Endodermal cell (in vitro differentiated cells): ENCODE data around the gene ADORA3. TPM values are rescaled to one million over a fixed set of nuclear protein-coding genes. Genes with fewer than 3 reads are reported as not detected.

Source experiments
- DNase-seq: peaks from one replicate; pipeline ENCODE4 v3.0.0-alpha.2; 2017
- H3K27ac ChIP-seq: 2 replicates; pipeline ENCODE4 v1.5.1; 2013; ENCODE audit warnings: mild to moderate bottlenecking, low read depth, low read length, moderate library complexity
- H3K27me3 ChIP-seq: 2 replicates; pipeline ENCODE4 v1.6.1; 2013; ENCODE audit warnings: mild to moderate bottlenecking, low read length, moderate library complexity; ENCODE audit not compliant: insufficient read depth, control insufficient read depth, poor library complexity, severe bottlenecking
- H3K36me3 ChIP-seq: 2 replicates; pipeline ENCODE4 v1.7.0; 2013; ENCODE audit warnings: mild to moderate bottlenecking, low read length, moderate library complexity; ENCODE audit not compliant: control insufficient read depth, insufficient read depth
- H3K4me1 ChIP-seq: one replicate; pipeline ENCODE4 v1.7.0; 2013; ENCODE audit warnings: low read length; ENCODE audit not compliant: control insufficient read depth, insufficient read depth
- H3K4me3 ChIP-seq: 2 replicates; pipeline ENCODE4 v1.5.1; 2013; ENCODE audit warnings: mild to moderate bottlenecking, low read length, moderate library complexity
- H3K9ac ChIP-seq: 2 replicates; pipeline ENCODE4 v1.6.1; 2013; ENCODE audit warnings: mild to moderate bottlenecking, low read length, moderate library complexity; ENCODE audit not compliant: poor library complexity, severe bottlenecking; ENCODE audit errors: extremely low read depth
- H3K9me3 ChIP-seq: 2 replicates; pipeline ENCODE4 v1.6.1; 2013; ENCODE audit warnings: mild to moderate bottlenecking, low read length, moderate library complexity; ENCODE audit not compliant: control insufficient read depth
- H3K27ac Mint-ChIP-seq: 2 replicates; pipeline ENCODE4 v1.8.0; 2020; ENCODE audit warnings: mixed read lengths
- H3K27me3 Mint-ChIP-seq: 2 replicates; pipeline ENCODE4 v1.8.0; 2021; ENCODE audit warnings: mild to moderate bottlenecking, mixed read lengths; ENCODE audit not compliant: insufficient read depth
- H3K36me3 Mint-ChIP-seq: 2 replicates; pipeline ENCODE4 v1.8.0; 2020; ENCODE audit warnings: low read depth, mixed read lengths
- H3K4me1 Mint-ChIP-seq: 2 replicates; pipeline ENCODE4 v1.8.0; 2020; ENCODE audit warnings: mixed read lengths
- H3K4me3 Mint-ChIP-seq: 2 replicates; pipeline ENCODE4 v1.8.0; 2020; ENCODE audit warnings: mild to moderate bottlenecking, moderate library complexity, mixed read lengths
- H3K9me3 Mint-ChIP-seq: 2 replicates; pipeline ENCODE4 v1.8.0; 2020; ENCODE audit warnings: mild to moderate bottlenecking, mixed read lengths
- WGBS, 2 experiments: methylation state at CpG; one replicate each; pipeline versions ENCODE4 v1.1.5 to v1.1.7; 2013; ENCODE audit warnings: missing lambda C conversion rate in 2 of 2, mixed read lengths in 1 of 2; ENCODE audit not compliant: insufficient coverage in 1 of 2, insufficient read length in 1 of 2; 5-methylcytosine and 5-hydroxymethylcytosine counted together
- total RNA-seq, 2 donors: library from RNA; stranded (reverse); fragmentation: NEBNext Ultra II Directional in 1 of 2; extraction: Animal tissue kit (Norgen Biotek cat#: 25700) in 1 of 2; gene quantifications; 2 replicates in 1 of 2; 3 replicates in 1 of 2; pipeline ENCODE4 v1.2.1, GENCODE V29; 2021
- TF ChIP-seq, protein P1 (sequence below): fragments of 200-600 bp; sonication (generic); conservative IDR thresholded peaks from 2 replicates; pipeline ENCODE4 v1.5.0; 2021; ENCODE audit warnings: antibody characterized with exemption, mild to moderate bottlenecking

ADORA3 gene
- total RNA-seq, 2 donors from 2014 or later = not detected

DNA sequence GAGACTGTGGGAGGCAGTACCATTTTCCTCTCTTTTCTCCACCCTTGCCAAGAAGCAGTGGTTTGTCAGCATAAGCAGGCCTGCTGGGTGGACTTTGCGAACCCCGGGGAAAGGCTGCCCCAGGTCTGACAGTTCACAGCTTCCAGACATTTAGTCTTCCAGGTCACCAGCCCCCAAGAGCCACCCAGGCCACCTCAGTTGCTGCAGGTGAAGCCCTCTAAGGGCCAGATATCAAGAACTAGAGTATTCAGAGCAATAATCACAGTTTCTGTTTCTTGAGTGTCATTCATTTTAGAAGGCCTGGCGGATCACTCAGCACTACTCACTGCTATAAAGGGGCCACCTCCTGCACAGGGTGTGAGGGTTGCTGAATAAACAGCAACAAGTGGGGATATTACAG is 9.5 kb upstream of the ADORA3 start:
- H3K4me3 Mint-ChIP-seq = no peak overlapping the region
- H3K27me3 Mint-ChIP-seq = peaks cover 23% of the 10 kb centered on the region
- Histone ChIP-seq H3K4me3 (no peak overlapping the region), H3K27me3 (peaks cover 7% of the 10 kb centered on the region), H3K27ac (no peak overlapping the region), H3K36me3 (no peaks in the 10 kb centered on the region), H3K9ac (no peak overlapping the region), H3K4me1 (peaks cover 5% of the 10 kb centered on the region), H3K9me3 (no peaks in the 10 kb centered on the region)
- no peaks in the 10 kb centered on the region for H3K9me3 Mint-ChIP-seq
- H3K4me1 Mint-ChIP-seq = peaks cover 14% of the 10 kb centered on the region
- no peaks in the 10 kb centered on the region for H3K36me3 Mint-ChIP-seq
- TF ChIP-seq, protein P1, sequence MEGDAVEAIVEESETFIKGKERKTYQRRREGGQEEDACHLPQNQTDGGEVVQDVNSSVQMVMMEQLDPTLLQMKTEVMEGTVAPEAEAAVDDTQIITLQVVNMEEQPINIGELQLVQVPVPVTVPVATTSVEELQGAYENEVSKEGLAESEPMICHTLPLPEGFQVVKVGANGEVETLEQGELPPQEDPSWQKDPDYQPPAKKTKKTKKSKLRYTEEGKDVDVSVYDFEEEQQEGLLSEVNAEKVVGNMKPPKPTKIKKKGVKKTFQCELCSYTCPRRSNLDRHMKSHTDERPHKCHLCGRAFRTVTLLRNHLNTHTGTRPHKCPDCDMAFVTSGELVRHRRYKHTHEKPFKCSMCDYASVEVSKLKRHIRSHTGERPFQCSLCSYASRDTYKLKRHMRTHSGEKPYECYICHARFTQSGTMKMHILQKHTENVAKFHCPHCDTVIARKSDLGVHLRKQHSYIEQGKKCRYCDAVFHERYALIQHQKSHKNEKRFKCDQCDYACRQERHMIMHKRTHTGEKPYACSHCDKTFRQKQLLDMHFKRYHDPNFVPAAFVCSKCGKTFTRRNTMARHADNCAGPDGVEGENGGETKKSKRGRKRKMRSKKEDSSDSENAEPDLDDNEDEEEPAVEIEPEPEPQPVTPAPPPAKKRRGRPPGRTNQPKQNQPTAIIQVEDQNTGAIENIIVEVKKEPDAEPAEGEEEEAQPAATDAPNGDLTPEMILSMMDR = no peak
- WGBS, 2 experiments = 97 to 100% methylated on average over 1 to 3 of the region's 3 CpGs
- no peak for DNase-seq
- no peak overlapping the region for H3K27ac Mint-ChIP-seq

GRCh38 chr1:111512132-111512889 is 8.9 kb upstream of the ADORA3 start:
- Histone ChIP-seq H3K4me3 (no peak overlapping the region), H3K36me3 (no peaks in the 10 kb centered on the region), H3K9me3 (no peaks in the 10 kb centered on the region), H3K4me1 (peaks cover 8% of the 10 kb centered on the region), H3K27ac (no peak overlapping the region), H3K9ac (no peak overlapping the region), H3K27me3 (peaks cover 7% of the 10 kb centered on the region)
- H3K4me1 Mint-ChIP-seq = peaks cover 18% of the 10 kb centered on the region
- H3K9me3 Mint-ChIP-seq = no peaks in the 10 kb centered on the region
- TF ChIP-seq, protein P1 = no peak
- no peak overlapping the region for H3K27ac Mint-ChIP-seq
- WGBS, 2 experiments = 89 to 100% methylated on average over 4 to 5 of the region's 5 CpGs
- DNase-seq = no peak
- H3K27me3 Mint-ChIP-seq = peaks cover 23% of the 10 kb centered on the region
- no peaks in the 10 kb centered on the region for H3K36me3 Mint-ChIP-seq
- no peak overlapping the region for H3K4me3 Mint-ChIP-seq

GRCh38 chr1:111511370-111511769 is 7.9 kb upstream of the ADORA3 start:
- Histone ChIP-seq H3K36me3 (no peaks in the 10 kb centered on the region), H3K4me1 (peaks cover 11% of the 10 kb centered on the region), H3K27ac (no peak overlapping the region), H3K4me3 (no peak overlapping the region), H3K27me3 (peaks cover 7% of the 10 kb centered on the region), H3K9me3 (no peaks in the 10 kb centered on the region), H3K9ac (no peak overlapping the region)
- Mint-ChIP-seq H3K4me3 (no peak overlapping the region), H3K4me1 (peaks cover 14% of the 10 kb centered on the region), H3K9me3 (no peaks in the 10 kb centered on the region), H3K36me3 (no peaks in the 10 kb centered on the region), H3K27ac (no peak overlapping the region), H3K27me3 (peaks cover 21% of the 10 kb centered on the region)
- no peak for DNase-seq
- WGBS, 2 experiments = 76 to 82% methylated on average over 2 to 3 of the region's 3 CpGs
- TF ChIP-seq, protein P1 = no peak
